Stimulated activated CD8-positive, alpha-beta memory T cell treated with anti-CD3 and anti-CD28 coated beads, Interleukin-4, amount 100 ng/mL, for 24 hours (primary cell): ENCODE measurements around the gene TLE7.
A peak's percentile ranks its signal among the peaks of the same experiment; 100 is the strongest.

Source experiments
- DNase-seq: peaks from one replicate; pipeline ENCODE4 v3.0.0-alpha.2; 2020; ENCODE audit warnings: low read depth

Gene TLE7

GRCh38 chr16:71448274-71448866 is 6.5 kb upstream of the TLE7 start:
- DNase-seq, result no peak

DNA sequence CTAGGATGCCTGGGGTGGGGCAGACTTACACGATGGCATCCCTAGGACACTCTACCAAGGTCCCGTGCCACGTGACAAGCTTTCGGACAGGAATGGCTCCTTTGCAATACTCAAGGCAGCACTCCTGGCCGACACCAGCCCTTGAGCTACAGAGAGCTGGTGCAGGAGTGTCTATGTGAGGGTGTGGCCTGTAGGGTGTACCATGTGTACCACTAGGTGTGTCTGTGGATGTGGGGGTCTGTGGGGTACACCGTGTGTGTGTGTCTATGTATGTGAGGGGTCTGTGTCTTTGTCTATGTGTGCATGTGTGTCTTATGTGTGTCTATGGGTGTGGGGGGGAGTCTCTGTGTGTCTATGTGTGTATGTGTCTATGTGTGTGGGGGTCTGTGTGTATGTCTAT is 1.9 kb upstream of the TLE7 start:
- no peak for DNase-seq

- DNase-seq, result no peak
Measured at GRCh38 chr16:71441348-71442050, 355 bp downstream of the TLE7 start.

- no peak for DNase-seq
Measured at GRCh38 chr16:71440669-71441347, 1.0 kb downstream of the TLE7 start.

DNA sequence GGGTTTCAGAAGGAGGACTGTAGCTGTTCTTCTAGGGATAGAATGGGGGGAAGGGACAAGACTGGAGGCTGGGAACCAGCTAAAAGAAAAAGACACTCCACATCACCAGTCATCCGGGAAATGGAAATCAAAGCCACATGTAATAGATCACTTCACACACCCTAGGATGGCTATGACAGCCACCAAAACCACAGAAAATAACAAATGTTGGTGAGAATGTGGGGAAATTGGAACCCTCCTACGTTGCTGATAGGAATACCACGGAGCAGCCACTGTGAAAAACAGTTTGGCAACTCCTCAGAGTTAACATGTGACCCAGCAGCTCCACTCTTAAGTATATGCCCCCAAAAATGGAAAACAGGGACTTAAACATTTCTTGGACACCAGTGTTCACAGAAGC is 2.3 kb downstream of the TLE7 start:
- no peak for DNase-seq

GRCh38 chr16:71436473-71436872 is 5.4 kb downstream of the TLE7 start:
- no peak for DNase-seq

- DNase-seq, result no peak
Measured at GRCh38 chr16:71432906-71433305, 8.9 kb downstream of the TLE7 start.

- DNase-seq, result no peak
Measured at GRCh38 chr16:71431991-71432390, 9.9 kb downstream of the TLE7 start.

GRCh38 chr16:71431176-71431575 is 10.7 kb downstream of the TLE7 start:
- DNase-seq, result no peak

- DNase-seq, result no peak
Measured at GRCh38 chr16:71430744-71431143, 11.1 kb downstream of the TLE7 start.

- DNase-seq, result no peak
Measured at GRCh38 chr16:71429581-71429980, 12.3 kb downstream of the TLE7 start.

DNA sequence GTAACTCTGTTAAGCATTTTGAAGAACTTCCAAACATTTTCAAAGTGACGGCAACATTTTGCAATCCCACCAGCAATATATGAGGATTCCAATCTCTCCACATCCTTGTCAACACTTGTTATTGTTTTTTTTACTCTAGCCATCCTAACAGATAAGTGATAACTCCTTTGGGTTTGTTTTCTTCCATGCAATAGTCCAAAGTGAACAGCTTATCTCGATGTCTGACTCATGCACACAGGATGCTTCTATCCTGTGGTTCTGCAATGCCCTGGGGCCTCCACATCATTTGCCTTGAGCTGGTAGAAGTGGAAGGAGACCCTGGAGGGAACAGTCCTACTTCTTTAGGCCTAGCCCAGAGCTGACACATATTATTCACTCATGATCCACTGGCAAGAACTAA is 13.0 kb downstream of the TLE7 start:
- DNase-seq, result no peak

- no peak for DNase-seq
Measured at GRCh38 chr16:71428385-71428784, 13.5 kb downstream of the TLE7 start.

- no peak for DNase-seq
Measured at GRCh38 chr16:71426880-71427615, 14.8 kb downstream of the TLE7 start.

DNA sequence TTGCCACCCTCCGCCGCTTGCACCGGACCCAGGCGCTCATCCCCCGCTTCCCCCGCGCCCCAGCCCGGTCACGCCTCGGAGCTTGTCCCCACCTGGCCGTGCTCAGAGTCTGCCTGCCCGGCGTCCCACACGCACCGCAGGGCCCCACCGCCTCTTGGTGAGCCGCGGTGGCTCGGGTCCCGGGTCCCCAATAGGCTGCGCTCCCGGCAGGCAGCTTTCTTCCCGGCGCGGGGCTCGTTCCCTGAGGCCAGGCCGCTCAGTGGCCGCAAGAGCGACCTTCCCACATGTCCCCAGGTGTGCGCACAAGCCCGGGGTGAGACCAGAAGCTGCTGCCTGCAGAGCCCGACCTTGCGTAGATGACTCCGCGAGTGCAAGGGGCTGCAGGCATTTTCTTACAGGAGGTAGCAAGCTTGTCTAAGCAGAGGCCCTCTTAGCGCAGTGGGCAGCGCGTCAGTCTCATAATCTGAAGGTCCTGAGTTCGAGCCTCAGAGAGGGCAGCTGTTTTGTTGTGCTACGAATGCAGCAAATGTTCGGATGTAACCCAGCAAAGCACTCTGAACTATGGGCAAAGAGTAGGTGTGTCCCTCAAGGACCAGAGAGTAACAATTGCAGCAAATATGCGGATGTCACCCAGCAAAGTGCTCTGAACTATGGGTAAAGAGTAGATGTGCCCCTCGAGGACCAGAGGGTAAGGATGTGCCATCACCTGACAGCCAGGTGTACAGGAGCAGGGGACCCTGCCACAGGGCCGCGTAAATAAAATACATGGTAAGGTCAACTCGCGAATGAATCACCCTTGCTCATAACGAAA is 15.6 kb downstream of the TLE7 start:
- DNase-seq, result peak; percentile 11

GRCh38 chr16:71425746-71426068 is 16.1 kb downstream of the TLE7 start:
- DNase-seq, result no peak

DNA sequence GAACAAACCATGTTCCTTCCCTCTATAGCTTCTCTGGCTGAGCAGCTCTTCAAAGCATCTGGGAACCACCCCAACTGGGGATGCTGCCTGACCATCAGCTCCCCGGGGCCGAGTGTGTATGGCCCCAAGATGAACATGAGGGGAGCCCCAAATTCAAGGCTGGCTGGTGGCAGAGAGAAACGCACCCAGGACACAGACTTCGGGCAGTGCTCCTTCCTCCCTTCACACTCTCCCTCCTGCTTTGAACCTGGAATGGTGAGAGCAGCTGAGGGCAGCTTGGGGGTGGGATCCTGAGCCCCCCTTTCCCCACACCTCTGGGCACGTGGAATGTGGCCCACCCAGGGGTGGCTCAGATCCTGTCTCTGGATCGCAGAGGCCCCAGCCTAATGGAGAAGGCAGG is 17.2 kb downstream of the TLE7 start:
- DNase-seq, result no peak

DNA sequence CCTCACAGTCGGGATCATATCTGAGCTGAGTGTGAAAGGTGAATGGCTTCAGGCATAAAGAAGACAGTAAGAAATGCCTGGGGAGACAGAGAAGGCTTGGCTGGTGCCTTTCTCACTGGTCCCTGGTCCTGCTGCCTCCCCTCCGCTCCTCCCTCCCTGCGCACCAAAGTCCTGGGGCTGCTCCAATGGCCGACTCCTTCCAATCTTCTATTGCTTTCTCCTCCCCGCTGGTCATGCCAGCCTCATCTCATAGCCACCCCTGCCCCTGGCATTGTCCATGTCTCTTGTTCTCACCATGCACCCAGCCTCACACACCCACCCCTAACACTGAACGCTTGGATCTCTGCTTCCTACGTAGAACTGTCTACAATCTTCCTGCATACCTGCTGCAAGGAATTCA is 18.0 kb downstream of the TLE7 start:
- DNase-seq, result no peak

DNA sequence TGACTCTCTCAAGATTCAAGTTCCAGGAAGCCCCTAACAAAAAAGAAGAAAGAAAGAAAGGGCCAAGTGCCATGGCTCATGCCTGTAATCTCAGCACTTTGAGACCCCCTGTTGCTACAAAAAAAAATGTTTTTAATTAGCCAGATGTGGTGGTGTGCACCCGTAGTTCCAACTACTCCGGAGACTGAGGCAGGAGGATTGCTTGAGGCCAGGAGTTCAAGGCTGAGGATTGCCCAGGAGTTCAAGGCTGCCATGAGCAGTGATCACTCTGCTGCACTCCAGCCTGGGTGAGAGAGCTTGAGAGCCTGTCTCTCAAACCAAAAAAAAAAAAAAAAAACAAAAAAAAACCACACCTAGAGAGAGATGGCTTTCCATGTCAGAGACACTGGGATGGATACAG is 18.8 kb downstream of the TLE7 start:
- DNase-seq, result no peak

DNA sequence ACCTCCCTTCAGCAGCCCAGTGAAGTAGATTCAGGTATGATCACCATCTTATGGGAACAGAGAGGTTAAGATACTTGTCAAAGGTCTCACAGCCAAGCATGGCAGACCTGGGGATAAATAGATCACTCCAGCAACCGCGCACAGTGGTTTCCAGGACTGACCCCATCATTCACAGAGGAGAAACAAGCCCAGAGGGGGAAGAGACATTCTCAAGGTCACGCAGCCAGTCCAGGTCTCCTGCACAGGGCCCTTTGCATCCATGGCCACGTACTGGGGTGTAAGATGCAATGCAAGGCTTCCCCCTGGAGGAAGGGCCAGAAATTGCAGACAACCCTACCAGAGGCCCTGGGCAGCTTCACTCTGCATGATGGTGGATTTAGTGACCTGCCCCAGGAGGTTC is 19.9 kb downstream of the TLE7 start:
- DNase-seq, result no peak

GRCh38 chr16:71414038-71414437 is 27.8 kb downstream of the TLE7 start:
- no peak for DNase-seq

- no peak for DNase-seq
Measured at GRCh38 chr16:71413341-71413740, 28.5 kb downstream of the TLE7 start.
